NCI-H2171 treated with DMSO at 0.1 percent for 48 hours (cell line): Measurements from ENCODE around the gene MALL.
"Not testable (repeated sequence)": the region's sequence is repeated elsewhere in the genome, so short reads cannot be mapped to it uniquely, and the experiment has no call there.

Experiments
- DNase-seq: peaks from one replicate; lab custom pipeline; 2025; lab: John Stamatoyannopoulos, UW

MALL gene

DNA sequence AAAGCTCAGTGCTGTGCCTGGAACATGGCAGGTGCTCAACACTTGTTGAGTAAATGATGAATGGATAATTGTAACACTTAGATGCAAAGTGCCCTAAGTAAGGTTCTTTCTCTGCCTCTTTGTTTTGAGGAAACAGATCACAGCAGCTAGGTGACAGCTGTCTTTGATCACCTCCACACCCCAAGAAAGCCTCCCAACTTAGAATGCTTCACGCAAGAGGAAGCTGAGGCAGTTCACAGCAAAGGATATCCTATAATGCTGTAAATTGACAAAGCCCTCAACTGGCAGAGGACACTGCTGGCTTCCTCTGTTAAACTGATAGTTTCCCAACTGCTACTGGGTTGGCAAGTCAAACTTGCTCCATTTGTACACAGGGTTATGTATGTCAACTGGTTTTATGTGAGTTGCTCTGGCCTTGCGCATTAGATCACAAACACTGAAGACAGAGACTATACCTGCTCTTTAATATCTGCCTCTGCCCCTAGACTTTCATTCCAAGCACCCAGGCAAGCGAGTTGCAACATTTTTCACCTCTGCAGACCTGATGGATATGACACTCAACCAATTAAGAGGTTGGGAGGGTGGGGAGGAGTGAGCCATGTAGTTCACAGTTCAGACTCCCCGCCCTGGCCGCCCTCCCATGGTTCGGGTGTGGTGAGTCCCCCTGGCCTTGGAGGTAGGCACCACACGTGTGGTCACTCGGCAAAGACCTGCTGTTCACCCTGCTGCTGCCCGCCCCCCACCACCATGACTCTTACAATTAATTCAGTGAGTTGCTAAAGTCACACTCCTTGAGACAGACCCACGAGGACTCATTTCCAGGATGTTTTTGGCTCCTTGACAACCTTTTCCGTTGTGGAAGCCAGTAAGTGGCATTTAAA, 4.8 kb upstream of the MALL start:
- DNase-seq: no peak

DNA sequence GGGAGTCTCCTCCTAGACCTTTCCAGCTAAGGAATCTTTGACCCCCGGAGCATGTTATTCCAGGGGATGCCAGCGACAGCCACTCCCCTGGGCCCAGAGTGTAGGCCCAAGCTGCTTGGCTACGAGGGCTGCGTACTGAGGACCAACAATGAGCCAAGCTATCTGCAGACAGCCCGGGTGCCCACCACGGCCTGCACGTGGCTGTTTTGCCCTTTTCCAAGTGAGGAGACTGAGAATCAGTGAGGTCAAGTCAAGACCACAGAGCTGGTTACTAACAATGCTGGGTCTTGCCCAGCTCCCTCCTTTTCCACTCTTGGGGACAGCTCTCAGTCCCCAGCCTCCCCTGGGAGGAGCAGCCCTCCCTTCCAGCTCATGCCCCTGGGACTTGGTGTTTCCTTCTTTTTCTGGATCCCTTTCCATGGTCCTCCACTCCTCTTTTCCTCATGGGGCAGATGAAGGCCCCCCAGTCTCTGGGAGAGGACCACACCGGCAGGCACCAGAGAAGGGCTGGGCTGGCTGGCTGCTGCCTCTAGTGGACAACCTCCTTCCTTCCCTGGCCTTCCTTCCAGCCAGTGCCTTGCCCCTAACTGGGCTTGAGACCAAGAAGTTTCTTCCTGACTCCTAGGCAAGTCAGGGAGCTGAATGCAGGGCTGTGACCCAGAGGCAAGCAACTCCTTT, 550 bp upstream of the MALL start:
- peak; percentile 9 for DNase-seq

DNA sequence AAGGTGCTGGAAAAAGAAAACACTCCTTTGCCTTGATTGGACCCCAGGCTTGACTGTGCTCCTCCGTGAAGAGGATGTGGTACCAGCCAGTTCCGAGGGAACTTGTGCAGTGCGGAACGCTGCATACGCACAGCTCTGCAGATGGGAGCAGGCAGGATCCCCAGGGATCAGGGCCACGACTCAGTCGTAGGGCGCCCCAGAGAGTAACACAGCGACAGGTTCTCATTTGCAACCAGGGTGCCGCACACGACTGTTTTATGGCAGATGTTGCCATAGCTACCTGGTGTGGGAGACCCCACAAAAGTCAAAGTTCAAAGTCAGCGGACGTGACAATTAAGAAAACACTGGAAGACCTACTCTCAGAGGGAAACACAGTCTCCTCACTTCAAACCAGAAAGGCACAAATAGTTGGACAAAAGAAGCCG, 779 bp downstream of the MALL start:
- DNase-seq: peak; percentile 69

DNA sequence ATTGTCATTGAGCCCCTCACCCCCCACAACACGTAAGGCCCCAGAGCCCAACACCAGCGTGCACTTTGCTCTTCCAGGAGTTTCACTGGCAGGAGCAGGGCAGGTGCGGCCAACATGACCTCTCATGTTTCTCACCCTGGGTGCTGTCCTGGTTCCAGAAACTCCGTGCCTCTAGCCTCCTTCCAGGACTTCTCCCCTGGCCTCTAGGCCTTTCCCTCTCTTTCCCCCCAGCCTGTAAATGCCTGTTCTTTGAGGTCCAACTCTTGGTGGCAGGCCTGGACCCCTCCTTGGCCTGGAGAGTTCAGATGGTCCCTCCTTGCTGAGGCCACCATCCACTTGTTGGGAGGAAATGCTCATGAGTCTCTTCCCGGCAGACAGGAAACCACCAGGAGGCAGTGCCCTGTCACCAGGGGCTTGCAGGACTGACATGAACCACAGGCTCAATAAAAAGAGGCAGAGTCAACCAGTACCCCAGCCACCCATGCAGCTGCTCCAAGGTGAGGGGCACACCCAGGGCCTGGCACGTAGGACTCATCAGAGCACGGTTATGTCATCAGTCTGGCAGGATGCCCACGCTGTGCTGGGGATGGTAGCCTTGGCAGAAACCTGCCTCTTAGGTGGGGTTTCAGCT, 1.5 kb downstream of the MALL start:
- DNase-seq: peak; percentile 52

GRCh38 chr2:110108291-110108690, 7.3 kb downstream of the MALL start:
- DNase-seq: not testable (repeated sequence)

GRCh38 chr2:110107092-110108079, 8.2 kb downstream of the MALL start:
- no peak for DNase-seq

DNA sequence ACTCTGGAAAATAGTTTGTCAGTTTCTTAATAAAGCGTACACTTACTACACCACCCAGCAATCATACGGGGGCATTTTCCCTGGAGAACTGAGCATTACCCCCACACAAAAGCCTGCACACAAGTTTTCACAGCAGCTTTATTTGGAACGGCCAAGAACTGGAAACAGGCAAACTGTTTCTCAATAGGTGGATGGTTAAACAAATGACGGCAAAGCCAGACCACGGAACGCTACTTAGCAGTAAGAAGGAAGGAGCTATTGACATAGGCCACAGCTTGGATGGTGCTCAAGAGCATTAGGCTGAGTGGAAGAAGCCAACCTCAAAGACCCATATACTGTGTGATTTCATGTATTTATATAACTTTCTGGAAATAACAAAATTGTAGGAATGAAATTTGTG, 9.0 kb downstream of the MALL start:
- no peak for DNase-seq

DNA sequence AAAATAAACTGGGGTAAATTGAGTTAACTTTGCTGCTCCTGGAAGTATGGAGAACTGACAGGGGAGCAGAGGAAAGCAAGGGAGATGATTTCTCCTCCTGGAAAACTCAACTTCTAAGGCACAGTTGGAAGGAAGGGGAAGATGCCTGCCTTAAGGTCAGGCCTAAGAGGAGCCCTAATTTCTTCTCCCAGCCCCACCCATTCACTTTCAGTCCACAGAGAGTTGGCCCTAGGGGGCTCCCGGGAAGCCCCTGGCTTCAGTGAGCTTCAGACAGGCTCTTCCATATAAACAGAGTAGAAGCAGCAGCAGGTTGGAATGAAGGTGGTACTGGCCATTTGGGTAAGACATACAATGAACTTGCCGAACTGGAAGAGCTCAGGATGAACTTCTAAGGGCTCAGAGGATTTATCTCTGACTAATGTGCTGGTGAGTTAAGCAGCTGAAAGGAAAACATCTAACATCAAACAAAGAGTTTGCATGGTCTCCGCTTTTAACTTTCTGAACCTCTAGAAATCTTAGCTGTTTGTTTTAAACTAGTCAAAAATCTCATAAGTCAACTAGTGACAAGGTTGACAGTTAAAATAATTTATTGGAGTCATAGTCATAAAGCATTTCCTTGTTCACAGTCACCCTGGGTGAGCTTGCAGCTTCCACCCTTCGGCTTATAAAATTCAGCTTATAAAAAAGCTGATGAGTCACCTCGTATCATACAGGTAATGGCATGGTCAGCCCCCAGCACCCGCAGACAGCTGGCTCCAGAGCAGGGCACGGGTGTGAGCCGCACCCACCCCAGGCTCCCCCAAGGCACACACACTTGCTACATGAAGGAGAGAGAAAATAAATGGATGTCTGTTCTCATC, 9.8 kb downstream of the MALL start:
- peak; percentile 43 for DNase-seq

GRCh38 chr2:110105183-110105582, 10.4 kb downstream of the MALL start:
- DNase-seq: no peak

GRCh38 chr2:110104025-110104771, 11.4 kb downstream of the MALL start:
- no peak for DNase-seq

DNA sequence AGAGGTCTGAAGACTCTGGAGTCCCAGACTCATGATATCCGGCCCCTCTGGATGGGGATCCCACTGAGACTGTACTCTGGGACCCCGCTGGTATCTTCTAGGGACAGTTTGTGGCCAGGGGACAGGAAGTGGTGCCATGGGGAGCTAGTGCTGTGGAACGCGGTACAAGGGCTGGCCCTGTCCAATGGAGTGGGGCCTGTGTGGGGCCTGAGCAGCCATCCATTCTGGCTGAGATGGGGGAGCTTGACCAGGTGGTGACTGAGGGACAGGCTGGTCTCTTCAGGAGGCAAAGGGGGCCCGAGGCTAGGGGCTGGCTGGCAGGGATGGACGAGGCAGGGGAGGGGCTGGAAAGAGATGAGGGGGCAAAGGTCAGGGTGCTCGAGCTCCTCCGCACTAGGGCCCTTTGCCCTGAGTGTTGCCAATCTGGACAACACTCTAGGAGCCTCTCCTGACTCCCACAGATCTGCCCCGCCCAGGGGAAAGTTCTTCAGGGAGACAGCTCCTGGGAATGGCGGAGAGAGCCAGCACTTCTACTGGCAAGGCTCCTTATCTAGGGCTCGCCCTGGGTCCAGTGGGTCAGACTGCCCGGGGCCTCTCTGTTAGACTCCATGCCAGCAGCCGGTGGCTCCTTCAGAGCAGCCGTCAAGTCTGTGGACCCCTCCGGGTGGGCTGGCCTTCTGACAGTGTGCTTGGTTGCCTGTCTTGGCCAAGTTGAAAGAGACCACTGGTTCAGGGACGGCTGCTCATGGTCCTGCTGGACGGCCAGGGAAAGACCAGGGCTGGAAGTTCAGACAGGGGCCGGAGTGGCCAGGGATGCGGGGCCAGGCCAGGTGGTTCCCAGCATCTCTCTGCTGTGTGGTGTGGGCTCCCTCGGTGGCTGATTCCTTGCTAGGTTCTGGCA, 12.3 kb downstream of the MALL start:
- no peak for DNase-seq

DNA sequence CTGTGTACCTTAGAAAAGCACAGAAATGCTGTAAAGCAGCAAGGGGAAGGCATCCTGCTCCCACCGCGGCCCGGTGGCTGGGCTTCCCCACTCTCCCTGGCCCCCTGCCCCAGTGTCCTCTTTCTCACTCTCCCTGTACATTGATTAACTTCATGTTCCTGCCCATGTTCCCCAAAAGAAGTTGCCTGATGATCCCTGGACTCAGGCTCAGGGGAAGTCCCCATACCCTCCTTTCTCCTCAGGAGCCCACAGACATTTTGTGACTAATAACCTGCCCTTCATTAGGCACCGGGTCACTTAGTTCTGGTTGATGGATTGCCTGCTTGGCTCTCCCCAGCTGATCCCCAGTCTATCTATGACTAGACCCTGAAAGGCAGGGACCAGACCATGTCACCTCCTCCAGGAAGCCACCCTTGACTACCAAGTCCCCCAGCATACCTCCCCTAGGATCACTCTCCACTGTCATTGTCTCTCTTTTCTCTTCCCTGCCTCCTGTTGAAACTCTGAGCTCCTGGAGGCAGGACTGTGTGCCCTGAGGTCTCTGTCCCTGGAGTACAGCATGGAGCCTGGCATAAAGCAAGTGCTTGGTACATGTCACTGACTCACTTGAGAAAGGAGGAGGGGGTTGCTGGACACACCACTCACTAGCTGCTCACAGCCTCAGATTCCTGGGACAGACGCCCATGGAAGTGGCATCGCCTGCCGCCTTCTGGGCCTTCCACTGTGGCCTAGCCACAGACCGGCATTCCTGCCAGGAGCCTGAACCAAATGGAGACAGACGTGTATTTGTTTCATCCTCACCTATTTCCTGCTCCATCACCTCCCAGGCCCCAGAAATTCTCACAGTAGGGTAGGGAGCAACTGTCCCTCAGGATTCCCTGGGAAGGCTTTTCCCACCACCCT, 13.5 kb downstream of the MALL start:
- DNase-seq: no peak

DNA sequence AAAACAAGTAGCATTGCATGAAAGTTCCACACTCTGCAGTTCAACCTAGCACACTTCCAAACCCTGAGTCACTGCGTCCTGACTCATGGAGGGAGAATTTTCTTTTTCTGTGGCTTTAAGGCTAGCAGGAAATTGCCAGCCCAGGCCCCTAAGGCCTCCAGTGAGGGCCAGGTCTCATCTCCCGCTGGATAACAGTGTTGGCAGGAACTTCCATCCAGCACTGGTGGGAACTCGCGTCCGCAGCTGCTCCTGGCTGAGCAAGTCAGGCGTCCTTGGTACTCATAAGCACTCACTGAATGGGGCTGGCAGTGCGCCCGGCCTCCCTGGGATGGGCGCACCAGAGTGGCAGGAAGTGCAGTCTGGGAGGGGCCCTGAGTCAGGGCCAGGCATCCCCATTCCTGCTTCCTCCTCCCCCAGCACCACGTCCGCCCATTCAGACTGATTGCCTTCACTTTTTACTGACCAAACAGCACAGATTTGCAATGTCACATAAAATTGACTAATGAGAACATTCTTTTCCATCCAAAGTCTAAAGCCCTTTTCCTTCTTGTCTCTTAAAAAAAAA, 14.3 kb downstream of the MALL start:
- peak; percentile 82 for DNase-seq

GRCh38 chr2:110100880-110101279, 14.7 kb downstream of the MALL start:
- not testable (repeated sequence) for DNase-seq

DNA sequence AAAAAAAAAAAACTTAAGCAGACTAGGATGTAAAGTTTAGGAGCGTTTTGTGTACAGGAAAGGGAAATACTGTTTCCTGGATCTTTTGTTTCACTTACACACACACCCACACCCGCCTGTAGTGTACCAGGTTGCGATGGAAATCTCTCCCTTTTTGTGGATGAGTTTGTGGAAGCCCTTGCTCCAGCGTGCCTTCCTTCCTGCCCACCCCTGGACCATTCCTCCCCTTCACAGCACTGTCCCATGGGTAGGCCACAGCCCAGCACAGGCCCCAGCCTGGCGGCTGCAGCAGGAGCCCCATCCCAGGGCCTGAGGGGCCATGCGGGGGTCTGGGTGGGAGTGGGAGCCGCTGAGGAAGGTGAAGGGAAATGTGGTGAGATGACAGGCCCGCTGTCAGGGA, 15.1 kb downstream of the MALL start:
- no peak for DNase-seq

DNA sequence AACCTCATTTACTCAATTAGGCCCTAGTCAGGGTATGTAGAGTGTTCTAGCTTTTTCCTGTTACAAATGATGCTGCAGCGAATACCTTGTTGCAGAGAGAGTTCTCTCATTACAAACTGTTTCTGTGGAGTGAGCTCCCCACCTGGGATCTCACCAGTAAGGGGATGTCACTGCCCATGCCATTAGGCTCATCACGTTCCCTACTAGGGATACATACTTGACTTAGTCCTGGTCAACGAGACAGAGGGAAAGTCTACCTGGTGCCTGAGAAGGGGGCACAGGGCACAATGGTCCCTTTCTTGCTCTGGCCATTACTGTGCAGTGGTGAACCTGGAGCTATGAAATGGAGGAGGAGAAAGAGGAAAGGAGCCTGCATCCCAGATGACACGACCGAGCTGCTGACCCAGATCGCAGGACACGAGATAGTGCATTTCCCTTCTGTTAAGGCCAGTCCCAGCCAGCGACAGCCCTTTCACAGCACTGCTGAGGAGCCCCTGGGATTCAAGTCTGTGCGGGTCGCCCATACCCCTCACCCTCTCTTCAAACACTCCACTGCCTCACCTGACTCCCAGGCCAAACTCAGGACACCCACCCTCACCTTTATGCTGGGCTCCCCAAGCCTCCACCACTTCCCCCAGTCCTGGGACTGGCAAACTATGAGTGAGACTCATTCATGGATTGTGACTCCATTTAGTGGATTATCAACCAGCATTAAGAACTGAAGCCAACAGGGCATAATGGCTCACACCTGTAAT, 16.0 kb downstream of the MALL start:
- no peak for DNase-seq

DNA sequence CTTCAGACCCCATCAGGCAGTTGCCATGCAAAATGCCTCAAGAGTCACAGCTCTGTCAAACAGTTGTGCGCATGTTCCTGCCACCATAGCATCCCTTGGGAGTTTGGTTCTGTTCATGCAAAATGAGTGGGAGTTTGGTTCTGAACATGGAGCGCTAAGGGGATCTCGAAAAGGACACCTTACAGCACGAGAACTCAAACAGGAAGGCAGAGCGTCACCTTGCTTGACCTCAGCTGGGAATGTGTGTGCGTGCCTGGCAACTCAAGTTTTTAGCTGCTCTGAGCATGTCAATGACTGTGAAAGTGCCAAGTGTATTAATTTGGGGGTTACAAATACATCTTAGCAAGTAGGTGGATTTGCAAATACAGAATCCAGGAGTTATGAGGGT, 16.6 kb downstream of the MALL start:
- no peak for DNase-seq
